ACC112 (cell line): Measurements from ENCODE around the gene CGB5.

Source experiments
- H2AFZ ChIP-seq: fragments of 200-600 bp; sonication (generic); one replicate; pipeline ENCODE4 v1.6.0; 2017; ENCODE audit warnings: antibody characterized with exemption, low read length; ENCODE audit not compliant: unreplicated experiment
- H3K27ac ChIP-seq: fragments of 200-600 bp; sonication (generic); 2 replicates; pipeline ENCODE4 v1.5.1; 2014; ENCODE audit warnings: low read depth, mild to moderate bottlenecking, antibody characterized with exemption, low read length, moderate library complexity
- H3K27me3 ChIP-seq: fragments of 200-600 bp; sonication (generic); 2 replicates; pipeline ENCODE4 v1.6.1; 2014; ENCODE audit warnings: mild to moderate bottlenecking, antibody characterized with exemption, low read length, moderate library complexity, mixed read lengths; ENCODE audit not compliant: insufficient read depth
- H3K36me3 ChIP-seq: fragments of 200-600 bp; sonication (generic); 2 replicates; pipeline ENCODE4 v1.6.1; 2016; ENCODE audit warnings: mild to moderate bottlenecking, antibody characterized with exemption, low read length, moderate library complexity, mixed read lengths; ENCODE audit not compliant: insufficient read depth
- H3K4me1 ChIP-seq: fragments of 200-600 bp; sonication (generic); one replicate; pipeline ENCODE4 v1.6.1; 2016; ENCODE audit warnings: low read length, mixed read lengths; ENCODE audit not compliant: insufficient read depth, unreplicated experiment, control insufficient read depth
- H3K4me3 ChIP-seq: fragments of 200-600 bp; sonication (generic); 2 replicates; pipeline ENCODE4 v1.5.1; 2014; ENCODE audit warnings: mild to moderate bottlenecking, low read depth, low read length
- H3K79me2 ChIP-seq: fragments of 200-600 bp; sonication (generic); one replicate; pipeline ENCODE4 v1.6.0; 2016; ENCODE audit warnings: low read length; ENCODE audit not compliant: control insufficient read depth, unreplicated experiment, insufficient read depth

CGB5 gene

DNA sequence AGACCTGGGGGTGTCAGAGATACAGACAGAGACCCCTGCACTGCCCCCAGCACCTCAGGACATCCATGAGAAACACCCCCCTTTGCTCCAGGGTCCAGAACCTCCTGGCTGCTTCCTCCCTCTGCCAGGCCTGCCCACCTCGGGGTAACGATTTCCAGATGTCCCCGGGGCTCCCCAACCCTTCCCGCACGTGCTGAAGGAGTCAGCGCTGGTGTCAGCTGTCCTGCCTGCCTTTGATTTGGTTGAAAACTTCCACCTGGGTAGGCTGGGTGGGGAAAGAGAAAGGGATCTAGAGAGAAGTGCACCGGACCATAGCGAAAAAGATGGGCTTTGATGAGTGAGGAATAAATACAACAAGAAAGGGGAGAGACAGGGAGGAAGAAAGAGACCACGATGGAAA is 15.4 kb downstream of the CGB5 start:
- Histone ChIP-seq H3K27me3 (no peaks in the 10 kb centered on the region), H3K4me1 (no peaks in the 10 kb centered on the region), H3K79me2 (no peaks in the 10 kb centered on the region), H3K27ac (no peak overlapping the region), H3K36me3 (no peaks in the 10 kb centered on the region), H2AFZ (no peak overlapping the region), H3K4me3 (no peak overlapping the region)

GRCh38 chr19:49061000-49061399 is 17.4 kb downstream of the CGB5 start:
- no peaks in the 10 kb centered on the region for H3K4me1 ChIP-seq
- no peak overlapping the region for H2AFZ ChIP-seq
- no peaks in the 10 kb centered on the region for H3K36me3 ChIP-seq
- no peaks in the 10 kb centered on the region for H3K79me2 ChIP-seq
- no peak overlapping the region for H3K4me3 ChIP-seq
- H3K27ac ChIP-seq, result no peak overlapping the region
- 0 out of 2 replicates have a peak, but pooled peaks cover 3% of the 10 kb centered on the region for H3K27me3 ChIP-seq

- H3K36me3 ChIP-seq, result no peaks in the 10 kb centered on the region
- H3K27me3 ChIP-seq, result 0 out of 2 replicates have a peak, but pooled peaks cover 3% of the 10 kb centered on the region
- H3K27ac ChIP-seq, result no peak overlapping the region
- H2AFZ ChIP-seq, result no peak overlapping the region
- H3K4me1 ChIP-seq, result no peaks in the 10 kb centered on the region
- H3K4me3 ChIP-seq, result no peak overlapping the region
- no peaks in the 10 kb centered on the region for H3K79me2 ChIP-seq
Observed at GRCh38 chr19:49061445-49061844, 17.8 kb downstream of the CGB5 start.

DNA sequence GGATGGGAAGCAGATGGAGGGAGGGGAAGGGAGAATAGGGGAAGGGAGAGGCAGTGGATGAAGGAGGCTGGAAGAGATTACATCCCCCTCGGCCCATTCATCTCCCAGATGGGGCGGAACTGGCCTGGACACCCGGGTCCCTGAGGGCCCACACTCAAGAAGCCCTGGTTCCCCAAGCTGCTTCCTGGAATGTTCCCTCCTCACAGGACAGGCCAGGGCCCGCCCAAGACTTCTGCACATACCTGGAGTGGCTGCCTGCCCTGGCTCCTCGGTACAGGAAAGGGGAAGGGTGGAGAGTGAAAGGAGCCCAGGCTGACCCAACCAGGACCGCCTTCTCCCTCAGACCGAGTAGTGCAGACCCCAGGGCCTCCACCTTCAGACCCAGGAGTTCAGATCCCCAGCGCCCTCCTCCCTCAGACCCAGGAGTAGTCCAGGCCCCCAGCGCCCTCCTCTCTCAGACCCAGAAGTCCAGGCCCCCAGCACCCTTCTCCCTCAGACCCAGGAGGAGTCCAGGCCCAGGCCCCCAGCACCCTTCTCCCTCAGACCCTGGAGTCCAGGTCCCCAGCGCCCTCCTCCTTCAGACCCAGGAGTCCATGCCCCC is 20.5 kb downstream of the CGB5 start:
- Histone ChIP-seq H3K4me1 (no peaks in the 10 kb centered on the region), H2AFZ (no peak overlapping the region), H3K4me3 (no peak overlapping the region), H3K27me3 (0 out of 2 replicates have a peak, but pooled peaks cover 3% of the 10 kb centered on the region), H3K36me3 (no peaks in the 10 kb centered on the region), H3K27ac (no peak overlapping the region), H3K79me2 (no peaks in the 10 kb centered on the region)

DNA sequence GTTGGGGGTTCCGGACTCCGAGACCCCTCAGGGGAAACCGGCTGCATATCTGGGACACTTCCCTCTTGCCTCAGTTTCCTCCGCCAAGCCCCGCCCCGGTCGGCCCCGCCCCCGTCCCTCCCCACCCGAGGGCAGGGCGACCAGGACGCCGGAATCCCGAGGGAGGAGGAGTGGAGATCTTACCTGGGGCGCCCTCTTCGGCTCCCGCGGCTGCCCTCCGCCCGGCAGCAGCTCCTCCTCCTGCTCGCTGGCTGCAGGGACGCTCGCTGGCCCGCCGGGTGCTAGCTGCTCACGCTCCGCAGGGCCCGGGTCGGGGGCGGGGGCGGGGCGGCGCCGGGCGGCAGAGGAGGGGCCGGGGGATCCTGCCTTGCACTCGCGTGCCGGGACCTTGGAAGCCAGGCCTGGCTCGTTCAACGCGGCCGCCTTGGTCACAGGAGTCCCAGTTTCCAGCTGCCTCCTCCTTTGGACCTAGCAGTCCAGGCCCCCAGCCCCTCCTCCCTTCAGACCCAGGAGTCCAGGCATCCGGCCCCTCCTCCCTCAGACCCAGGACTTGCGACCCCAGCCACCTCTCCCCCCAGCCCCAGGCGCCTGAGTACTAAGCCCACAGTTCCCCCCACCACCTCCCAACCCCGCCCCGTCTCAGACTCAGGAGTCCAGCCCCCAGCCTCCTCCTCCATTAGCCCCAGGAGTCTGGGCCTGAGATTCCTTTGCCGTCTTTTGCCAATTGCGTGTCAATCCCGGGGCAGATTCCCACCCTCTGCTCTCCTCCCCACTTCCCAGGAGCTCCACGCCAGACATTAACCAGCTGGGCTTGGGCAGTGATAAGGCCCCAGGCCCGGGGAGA is 21.3 kb downstream of the CGB5 start, which contains the start of gene NTF4:
TSS of gene NTF4 (minus strand) at position 51 of the 844 bp plus-strand sequence. CDS start 2,821 bp downstream, outside the sequence.
- peak within 1 kb of the TSS; percentile 54 for H3K4me3 ChIP-seq
- H3K36me3 ChIP-seq, result no peaks in the 10 kb centered on the region
- no peaks in the 10 kb centered on the region for H3K79me2 ChIP-seq
- H3K4me1 ChIP-seq, result no peaks in the 10 kb centered on the region
- H3K27me3 ChIP-seq, result 0 out of 2 replicates have a peak, but pooled peaks cover 3% of the 10 kb centered on the region
- no peak within 1 kb of the TSS for H3K27ac ChIP-seq
- H2AFZ ChIP-seq, result no peak within 1 kb of the TSS

DNA sequence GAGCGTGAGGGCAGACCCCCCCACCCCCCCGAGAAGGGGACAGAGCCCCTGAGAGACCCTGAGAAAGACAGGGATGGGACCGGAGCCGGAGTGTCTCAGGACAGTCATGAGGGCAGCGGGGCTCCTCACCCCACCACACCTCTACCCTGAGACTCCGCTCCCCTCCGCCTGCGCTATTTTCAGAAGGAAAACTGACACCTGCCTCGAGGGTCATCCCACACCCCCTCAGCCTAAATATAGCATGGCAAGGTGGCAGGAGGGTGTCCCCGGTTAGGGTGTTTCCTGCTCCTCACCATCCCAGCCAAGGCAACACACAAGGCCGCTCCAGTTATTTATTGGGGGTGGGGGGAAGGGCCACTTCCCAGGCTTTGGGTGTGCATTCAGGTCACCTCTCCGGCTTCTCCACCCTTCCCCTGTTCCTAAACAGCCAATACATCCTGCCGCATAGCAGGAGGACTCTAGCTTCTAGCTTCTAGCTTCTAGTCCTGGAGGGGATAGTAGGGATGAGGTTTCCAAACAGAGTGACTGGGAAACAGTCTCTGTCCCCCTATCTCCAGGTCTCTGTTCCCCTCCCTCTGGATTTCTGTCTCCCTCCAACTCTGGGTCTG is 22.4 kb downstream of the CGB5 start:
- Histone ChIP-seq H3K27me3 (0 out of 2 replicates have a peak, but pooled peaks cover 3% of the 10 kb centered on the region), H3K79me2 (no peaks in the 10 kb centered on the region), H3K36me3 (no peaks in the 10 kb centered on the region), H3K4me1 (no peaks in the 10 kb centered on the region), H2AFZ (no peak overlapping the region), H3K27ac (no peak overlapping the region), H3K4me3 (no peak overlapping the region)

- Histone ChIP-seq H3K4me1 (no peaks in the 10 kb centered on the region), H3K79me2 (no peaks in the 10 kb centered on the region), H3K27me3 (peaks cover 12% of the 10 kb centered on the region; the same call in 1 of the 2 replicates), H2AFZ (no peak overlapping the region), H3K36me3 (no peaks in the 10 kb centered on the region), H3K4me3 (no peak overlapping the region), H3K27ac (no peak overlapping the region)
Observed at GRCh38 chr19:49067554-49067953, 23.9 kb downstream of the CGB5 start.

DNA sequence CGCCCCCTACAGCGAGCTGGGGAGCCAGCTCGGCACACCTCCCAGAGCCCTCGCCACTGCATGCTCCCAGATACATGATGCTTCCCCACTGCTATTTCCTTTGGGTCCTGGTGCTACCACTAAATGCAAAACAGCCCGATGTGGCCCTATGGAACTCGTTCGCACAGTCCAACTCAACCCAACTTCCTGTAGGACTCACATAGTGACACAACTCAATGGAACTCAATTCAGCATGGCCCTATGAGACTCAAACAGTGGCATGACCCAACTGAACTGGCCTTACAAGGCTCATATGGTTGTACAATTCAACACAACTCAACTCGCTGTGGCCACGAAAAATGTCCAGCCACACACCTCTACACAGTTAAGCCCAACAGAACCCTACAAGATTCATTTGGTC is 25.4 kb downstream of the CGB5 start:
- Histone ChIP-seq H3K27ac (no peak overlapping the region), H3K79me2 (no peaks in the 10 kb centered on the region), H3K27me3 (peaks cover 24% of the 10 kb centered on the region), H3K4me3 (no peak overlapping the region), H3K36me3 (no peaks in the 10 kb centered on the region), H3K4me1 (no peaks in the 10 kb centered on the region), H2AFZ (no peak overlapping the region)

DNA sequence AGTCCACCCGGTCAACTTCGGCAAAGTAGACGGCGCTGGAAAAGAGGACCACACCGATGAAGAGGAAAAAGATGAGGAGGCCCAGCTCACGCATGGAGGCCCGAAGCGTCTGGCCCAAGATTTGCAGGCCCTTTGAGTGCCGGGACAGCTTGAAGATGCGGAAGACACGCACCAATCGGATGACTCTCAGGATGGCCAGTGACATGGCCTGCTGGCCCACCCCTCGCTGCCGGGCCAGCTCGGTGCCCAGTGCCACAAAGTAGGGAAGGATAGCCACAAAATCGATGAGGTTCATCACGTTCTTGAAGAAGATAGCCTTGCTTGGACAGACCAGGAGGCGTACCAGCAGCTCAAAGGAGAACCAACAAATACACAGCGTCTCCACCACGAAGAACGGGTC is 26.8 kb downstream of the CGB5 start:
- no peaks in the 10 kb centered on the region for H3K36me3 ChIP-seq
- no peak overlapping the region for H2AFZ ChIP-seq
- H3K4me1 ChIP-seq, result no peaks in the 10 kb centered on the region
- no peak overlapping the region for H3K4me3 ChIP-seq
- H3K79me2 ChIP-seq, result no peaks in the 10 kb centered on the region
- H3K27me3 ChIP-seq, result peaks cover 22% of the 10 kb centered on the region
- H3K27ac ChIP-seq, result no peak overlapping the region

- Histone ChIP-seq H3K4me3 (no peak overlapping the region), H3K27ac (no peak overlapping the region), H3K36me3 (no peaks in the 10 kb centered on the region), H2AFZ (no peak overlapping the region), H3K79me2 (no peaks in the 10 kb centered on the region), H3K4me1 (no peaks in the 10 kb centered on the region), H3K27me3 (peaks cover 21% of the 10 kb centered on the region)
Observed at GRCh38 chr19:49071860-49072547, 28.4 kb downstream of the CGB5 start.
